GM21390 (cell line): ENCODE measurements around the gene LGR4.
"Not testable (repeated sequence)": the region's sequence is repeated elsewhere in the genome, so short reads cannot be mapped to it uniquely, and the experiment has no call there.

ENCODE experiments used
- ATAC-seq: cut with Tn5 transposase; IDR thresholded peaks from one replicate; pipeline ENCODE4 v1.9.1; 2021; ENCODE audit not compliant: unreplicated experiment

LGR4 gene

GRCh38 chr11:27459191-27459590 lies 13.4 kb downstream of the LGR4 start:
- ATAC-seq: no peak

- no peak for ATAC-seq
These were observed 14.4 kb downstream of the LGR4 start for GRCh38 chr11:27458182-27458581.

GRCh38 chr11:27456795-27457329 lies 15.7 kb downstream of the LGR4 start:
- no peak for ATAC-seq

GRCh38 chr11:27456140-27456794 lies 16.3 kb downstream of the LGR4 start:
- no peak for ATAC-seq

- ATAC-seq: no peak
These were observed 16.9 kb downstream of the LGR4 start for GRCh38 chr11:27455667-27456066.

GRCh38 chr11:27453701-27454100 lies 18.9 kb downstream of the LGR4 start:
- no peak for ATAC-seq

- no peak for ATAC-seq
These were observed 20.4 kb downstream of the LGR4 start for GRCh38 chr11:27452147-27452546.

GRCh38 chr11:27451244-27451965 lies 21.2 kb downstream of the LGR4 start:
- no peak for ATAC-seq

- not testable (repeated sequence) for ATAC-seq
These were observed 24.4 kb downstream of the LGR4 start for GRCh38 chr11:27448184-27448540.

- ATAC-seq: no peak
These were observed 25.1 kb downstream of the LGR4 start for GRCh38 chr11:27447288-27448183.

GRCh38 chr11:27445625-27446024 lies 27.0 kb downstream of the LGR4 start:
- no peak for ATAC-seq

- no peak for ATAC-seq
These were observed 27.8 kb downstream of the LGR4 start for GRCh38 chr11:27444801-27445215.

- no peak for ATAC-seq
These were observed 28.7 kb downstream of the LGR4 start for GRCh38 chr11:27443746-27444507.

- ATAC-seq: no peak
These were observed 29.4 kb downstream of the LGR4 start for GRCh38 chr11:27443227-27443626.

- no peak for ATAC-seq
These were observed 32.5 kb downstream of the LGR4 start for GRCh38 chr11:27440090-27440489.

GRCh38 chr11:27438595-27438981 lies 34.0 kb downstream of the LGR4 start:
- ATAC-seq: no peak

- ATAC-seq: no peak
These were observed 34.6 kb downstream of the LGR4 start for GRCh38 chr11:27437829-27438594.

- no peak for ATAC-seq
These were observed 35.7 kb downstream of the LGR4 start for GRCh38 chr11:27436916-27437315.

GRCh38 chr11:27433742-27434141 lies 38.8 kb downstream of the LGR4 start:
- ATAC-seq: no peak

- no peak for ATAC-seq
These were observed 40.8 kb downstream of the LGR4 start for GRCh38 chr11:27431808-27432207.
